HepG2 (cell line): Measurements from ENCODE around the gene CREBRF. TPM values are rescaled to one million over a fixed set of nuclear protein-coding genes. Genes with fewer than 3 reads are reported as not detected.
A peak's percentile ranks its signal among the peaks of the same experiment; 100 is the strongest.

Source experiments
- ARNT2 ChIP-seq: sonication (generic); formaldehyde crosslinking; IDR thresholded peaks from 2 replicates; pipeline ENCODE4 v1.8.0; 2022; ENCODE audit warnings: mild to moderate bottlenecking, low read depth, missing genetic modification reagents, moderate library complexity
- BCLAF1 ChIP-seq: fragments of 450-650 bp; IDR thresholded peaks from 2 replicates; pipeline ENCODE4 v1.6.1; 2017; ENCODE audit warnings: mild to moderate bottlenecking
- CBFB ChIP-seq: sonication (generic); formaldehyde crosslinking; IDR thresholded peaks from 2 replicates; pipeline ENCODE4 v1.4.0; 2020; ENCODE audit warnings: missing genetic modification reagents
- EP300 ChIP-seq, 3 experiments: sonication (generic) in 1 of 3; formaldehyde crosslinking in 1 of 3; IDR thresholded peaks; 2 replicates each; pipeline versions ENCODE4 v1.5.1 to v1.6.1; 2011 to 2020; ENCODE audit warnings: low read depth in 2 of 3, low read length in 2 of 3, borderline replicate concordance in 1 of 3, improper control_type of control experiment in 1 of 3, mild to moderate bottlenecking in 1 of 3, missing genetic modification reagents in 1 of 3, moderate library complexity in 1 of 3
- GLMP ChIP-seq: sonication (generic); formaldehyde crosslinking; IDR thresholded peaks from 2 replicates; pipeline ENCODE4 v1.9.0; 2021; ENCODE audit warnings: missing genetic modification reagents, mild to moderate bottlenecking, borderline replicate concordance
- NCOR1 ChIP-seq: fragments of 200-600 bp; sonication (generic); IDR thresholded peaks from 2 replicates; pipeline ENCODE4 v1.7.0; 2017; ENCODE audit warnings: antibody characterized with exemption, low read length, borderline replicate concordance
- PCBP2 ChIP-seq: fragments of 200-400 bp; formaldehyde crosslinking; optimal IDR thresholded peaks from 2 replicates; pipeline ENCODE3; 2018; ENCODE audit warnings: low read length, low read depth; ENCODE audit not compliant: poor library complexity, severe bottlenecking
- POLR2A ChIP-seq, 2 experiments: IDR thresholded peaks; 2 replicates each; pipeline ENCODE4 v1.6.1; 2011; ENCODE audit warnings: low read depth in 2 of 2, low read length in 2 of 2, mild to moderate bottlenecking in 1 of 2, moderate library complexity in 1 of 2; ENCODE audit not compliant: insufficient read depth in 1 of 2
- RBFOX2 ChIP-seq: fragments of 200-400 bp; formaldehyde crosslinking; IDR thresholded peaks from 2 replicates; pipeline ENCODE4 v1.6.1; 2017; ENCODE audit warnings: low read depth, mild to moderate bottlenecking, low read length
- SOX13 ChIP-seq, 3 experiments: fragments of 450-650 bp in 1 of 3; sonication (generic) in 1 of 3; formaldehyde crosslinking in 1 of 3; IDR thresholded peaks in 2 of 3; conservative IDR thresholded peaks in 1 of 3; 2 replicates each; pipeline versions ENCODE4 v1.5.0 to v1.6.1; 2016 to 2020; ENCODE audit warnings: antibody characterized with exemption in 1 of 3, mild to moderate bottlenecking in 1 of 3, missing compliant biosample characterization in 1 of 3, missing genetic modification reagents in 1 of 3, moderate library complexity in 1 of 3
- STAT6 ChIP-seq: sonication (generic); formaldehyde crosslinking; IDR thresholded peaks from 2 replicates; pipeline ENCODE4 v1.4.0; 2020; ENCODE audit warnings: missing genetic modification reagents, mild to moderate bottlenecking, borderline replicate concordance
- TGIF2 ChIP-seq: IDR thresholded peaks from 2 replicates; pipeline ENCODE4 v1.6.1; 2016; ENCODE audit warnings: control low read depth, missing compliant biosample characterization
- ZBTB34 ChIP-seq: sonication (generic); formaldehyde crosslinking; IDR thresholded peaks from 2 replicates; pipeline ENCODE4 v1.8.0; 2022; ENCODE audit warnings: mild to moderate bottlenecking, missing genetic modification reagents
- ZNF34 ChIP-seq: sonication (generic); formaldehyde crosslinking; IDR thresholded peaks from 2 replicates; pipeline ENCODE4 v1.4.0; 2020; ENCODE audit warnings: mild to moderate bottlenecking, missing genetic modification reagents, borderline replicate concordance
- ZNF362 ChIP-seq: sonication (generic); formaldehyde crosslinking; IDR thresholded peaks from 2 replicates; pipeline ENCODE4 v1.4.0; 2020; ENCODE audit warnings: missing genetic modification reagents, mild to moderate bottlenecking, borderline replicate concordance
- ZNF496 ChIP-seq: sonication (generic); formaldehyde crosslinking; IDR thresholded peaks from 2 replicates; pipeline ENCODE4 v1.8.1; 2023; ENCODE audit warnings: mild to moderate bottlenecking, moderate library complexity, missing genetic modification reagents; ENCODE audit not compliant: insufficient replicate concordance
- ZNF569 ChIP-seq: sonication (generic); formaldehyde crosslinking; IDR thresholded peaks from 2 replicates; pipeline ENCODE4 v1.5.0; 2020; ENCODE audit warnings: mild to moderate bottlenecking, missing genetic modification reagents, moderate library complexity, borderline replicate concordance
- ZNF766 ChIP-seq: sonication (generic); formaldehyde crosslinking; IDR thresholded peaks from 2 replicates; pipeline ENCODE4 v1.5.0; 2020; ENCODE audit warnings: missing genetic modification reagents, borderline replicate concordance
- polyA plus RNA-seq, 8 experiments: library from polyadenylated mRNA; depleted of rRNA in 3 of 8; stranded (reverse) in 7 of 8; unstranded in 1 of 8; fragments of >200 nt; fragmentation: Illumina TruSeq in 4 of 8; extraction: Trizol in 4 of 8; gene quantifications; 2 replicates each; pipeline versions ENCODE4 v1.2.1 to v1.2.3, GENCODE V29; 2011 to 2016; ENCODE audit warnings: low read depth in 4 of 8, missing spikeins in 1 of 8, mixed read lengths in 1 of 8; ENCODE audit not compliant: insufficient read depth in 1 of 8
- total RNA-seq, 5 experiments: library from RNA; depleted of rRNA; stranded (reverse); fragments of >200 nt; fragmentation: Illumina TruSeq; extraction: Trizol; gene quantifications; 2 replicates each; pipeline ENCODE4 v1.2.3, GENCODE V29; 2016; ENCODE audit warnings: low read depth in 1 of 5

CREBRF gene
- total and polyA plus RNA-seq, 2 of the 13 experiments (the other 11 are each of a cell fraction or from before 2014, with no cell fraction given) = 4.5 to 10.2 TPM

- TF ChIP-seq ZBTB34 (CRISPR knock-in tag) (no peak), ZNF766 (no peak), ZNF569 (CRISPR knock-in tag) (no peak), STAT6 (CRISPR knock-in tag) (0 out of 2 replicates have a peak, but pooled peaks have one; percentile 38), PCBP2 (no peak), POLR2A (IDR thresholded peaks at IDR 0.05; ENCODE audit: insufficient read depth in 1 of 2, low read depth in 2 of 2, low read length in 2 of 2) (no peak), ARNT2 (CRISPR knock-in tag) (no peak), SOX13 (IDR thresholded peaks at IDR 0.05) (no peak), SOX13 (CRISPR knock-in tag; conservative IDR thresholded peaks at IDR 0.05 in 1 of 2, IDR thresholded peaks at IDR 0.05 in 1 of 2) (peak in 1 of 2 experiments; percentile 59; a peak in 2 of 4 replicates), ZNF496 (CRISPR knock-in tag) (no peak), BCLAF1 (no peak), NCOR1 (0 out of 2 replicates have a peak, but pooled peaks have one; percentile 24), ZNF34 (CRISPR knock-in tag) (no peak), RBFOX2 (no peak), CBFB (CRISPR knock-in tag) (no peak), TGIF2 (no peak), ZNF362 (CRISPR knock-in tag) (0 out of 2 replicates have a peak, but pooled peaks have one; percentile 11), EP300 (IDR thresholded peaks at IDR 0.05; ENCODE audit: low read depth in 2 of 2, low read length in 2 of 2) (peak in 1 of 2 experiments; percentile 43; a peak in 1 of 4 replicates), EP300 (CRISPR knock-in tag; IDR thresholded peaks at IDR 0.05; ENCODE audit: borderline replicate concordance) (no peak; the same call in 1 of the 2 replicates), GLMP (no peak)
These were observed 39.5 kb upstream of the CREBRF start (continued) for GRCh38 chr5:173016598-173017046.
